Gastrocnemius medialis (tissue), 4 donors: ENCODE results near the gene FNDC8. TPM values are rescaled to one million over a fixed set of nuclear protein-coding genes. Genes with fewer than 3 reads are reported as not detected.
A peak's percentile ranks its signal among the peaks of the same experiment; 100 is the strongest.

Experiments
- ATAC-seq, 2 donors: fragments of 150-250 bp; one replicate each; pipeline ENCODE4 v1.9.1; 2016
- DNase-seq, 2 donors: peaks; one replicate each; pipeline ENCODE4 v3.0.0-alpha.2; 2019
- H3K27ac ChIP-seq, 4 donors: fragments of 200-600 bp; sonication (generic); 1 replicate in 1 of 4; 2 replicates in 3 of 4; pipeline ENCODE4 v1.5.1; 2016 to 2018; ENCODE audit warnings: mild to moderate bottlenecking in 2 of 4, moderate library complexity in 1 of 4
- H3K27me3 ChIP-seq, 3 donors: fragments of 200-600 bp; sonication (generic) in 2 of 3; 1 replicate in 1 of 3; 2 replicates in 2 of 3; pipeline versions ENCODE4 v1.5.1 to v1.6.0; 2016 to 2019; ENCODE audit warnings: mild to moderate bottlenecking in 1 of 3, moderate library complexity in 1 of 3
- H3K36me3 ChIP-seq, 2 donors: fragments of 200-600 bp; sonication (generic) in 1 of 2; one replicate each; pipeline ENCODE4 v1.5.1; 2017 to 2018
- H3K4me1 ChIP-seq, 2 donors: fragments of 200-600 bp; sonication (generic) in 1 of 2; one replicate each; pipeline ENCODE4 v1.5.1; 2016 to 2017; ENCODE audit warnings: mild to moderate bottlenecking in 2 of 2
- H3K4me3 ChIP-seq, 4 donors: fragments of 200-600 bp; sonication (generic) in 3 of 4; 1 replicate in 1 of 4; 2 replicates in 3 of 4; pipeline ENCODE4 v1.5.1; 2016 to 2019; ENCODE audit warnings: mild to moderate bottlenecking in 2 of 4
- H3K9me3 ChIP-seq, 3 donors: fragments of 200-600 bp; sonication (generic) in 2 of 3; 1 replicate in 1 of 3; 2 replicates in 2 of 3; pipeline ENCODE4 v1.5.1; 2016 to 2019
- CTCF ChIP-seq, 5 experiments: fragments of 450-650 bp in 3 of 5; fragments of 200-600 bp in 2 of 5; sonication (generic) in 2 of 5; IDR thresholded peaks in 4 of 5; conservative IDR thresholded peaks in 1 of 5; 1 replicate in 4 of 5; 2 replicates in 1 of 5; pipeline ENCODE4 v1.5.1; 2016 to 2019; ENCODE audit warnings: antibody characterized with exemption in 5 of 5, mild to moderate bottlenecking in 3 of 5, moderate library complexity in 3 of 5
- POLR2A ChIP-seq, 2 donors: fragments of 450-650 bp; IDR thresholded peaks; one replicate each; pipeline ENCODE4 v1.6.1; 2017; ENCODE audit warnings: antibody characterized with exemption in 2 of 2, mild to moderate bottlenecking in 2 of 2, moderate library complexity in 2 of 2
- in situ Hi-C, 4 donors: fragments of 200-750 bp; cut with MboI; loops; one replicate each; pipeline versions ENCODE4 v1.15.0 to v1.8.0; 2017; ENCODE audit warnings: low sequenced_read_pairs in 4 of 4
- intact Hi-C: fragments of 100-400 bp; cut with DNase I; formaldehyde crosslinking; loops from one replicate; pipeline ENCODE4 v1.15.1; 2023; ENCODE audit warnings: low total_unique reads
- total RNA-seq, 4 donors: library from RNA; depleted of rRNA; stranded (reverse); fragments of >200 nt; gene quantifications; one replicate each; pipeline versions ENCODE4 v1.1.0 to v1.2.3, GENCODE V29; 2016

FNDC8 gene
- total RNA-seq, 4 donors from 2014 or later, result not detected

GRCh38 chr17:35141681-35142466 is 20.5 kb downstream of the FNDC8 start, which contains the start of gene NLE1:
Gene NLE1 (minus strand): TSS chr17:35142303. CDS start chr17:35142275, 28 bp downstream.
- peaks cover 0 to 33% of the 10 kb centered on the region in 2 donors for H3K36me3 ChIP-seq
- DNase-seq (peak; percentile 68), ATAC-seq (peak; percentile 77 to 84)
- peak within 1 kb of the TSS; percentile 12 to 49 (median 40) for H3K27ac ChIP-seq
- intact Hi-C loops, result loop anchor here (10.0 kb wide), 2 partner anchors 393 to 1393 kb away; partner anchors contain the start of genes MYO19, PIGW and SLFN12L
- in situ Hi-C loops, result loop anchor here in 2 of 4 donors (10.0 kb wide), 1 partner anchor 103 kb away; the partner anchor contains the start of gene SLFN5 (in 2 of the 2)
- H3K27me3 ChIP-seq, result no peaks in the 10 kb centered on the region
- TF ChIP-seq CTCF (IDR thresholded peaks at IDR 0.05 in 4 of 5, conservative IDR thresholded peaks at IDR 0.05 in 1 of 5) (peak; percentile 82 to 97 (median 87)), POLR2A (IDR thresholded peaks at IDR 0.05) (no peak)
- H3K4me3 ChIP-seq, result peak within 1 kb of the TSS; percentile 76 to 99 (median 88)
- peaks cover 15 to 23% of the 10 kb centered on the region in 2 donors for H3K4me1 ChIP-seq
- no peaks in the 10 kb centered on the region for H3K9me3 ChIP-seq

GRCh38 chr17:35142467-35142796 is 21.0 kb downstream of the FNDC8 start:
- in situ Hi-C loops (loop anchor here in 2 of 4 donors (10.0 kb wide), 1 partner anchor 102 kb away; the partner anchor contains the start of gene SLFN5 (in 2 of the 2)), intact Hi-C loops (loop anchor here (10.0 kb wide), 2 partner anchors 392 to 1392 kb away; partner anchors contain the start of genes MYO19, PIGW and SLFN12L)
- no peak for ATAC-seq
- peak overlapping the region; percentile 76 to 99 (median 88) for H3K4me3 ChIP-seq
- H3K36me3 ChIP-seq, result peaks cover 0 to 27% of the 10 kb centered on the region in 2 donors
- DNase-seq, result no peak
- peaks cover 18 to 26% of the 10 kb centered on the region in 2 donors for H3K4me1 ChIP-seq
- H3K9me3 ChIP-seq, result no peaks in the 10 kb centered on the region
- TF ChIP-seq POLR2A (IDR thresholded peaks at IDR 0.05) (no peak), CTCF (IDR thresholded peaks at IDR 0.05 in 4 of 5, conservative IDR thresholded peaks at IDR 0.05 in 1 of 5) (peak in 3 of 5 experiments; percentile 0 to 3 (median 1))
- H3K27me3 ChIP-seq, result no peaks in the 10 kb centered on the region
- H3K27ac ChIP-seq, result peak overlapping the region; percentile 12 to 49 (median 40)

- Histone ChIP-seq H3K4me1 (peaks cover 25 to 45% of the 10 kb centered on the region in 2 donors), H3K27ac (no peak overlapping the region), H3K27me3 (no peaks in the 10 kb centered on the region), H3K36me3 (peaks cover 0 to 7% of the 10 kb centered on the region in 2 donors), H3K9me3 (no peaks in the 10 kb centered on the region), H3K4me3 (no peak overlapping the region)
- TF ChIP-seq CTCF (IDR thresholded peaks at IDR 0.05 in 4 of 5, conservative IDR thresholded peaks at IDR 0.05 in 1 of 5) (no peak), POLR2A (IDR thresholded peaks at IDR 0.05) (no peak)
- intact Hi-C loops, result loop anchor here (5.0 to 10.0 kb wide), 3 partner anchors 112 to 1390 kb away; partner anchors contain the start of genes MYO19, PIGW and SLFN12L
- DNase-seq (no peak), ATAC-seq (no peak)
- in situ Hi-C loops, result loop anchor here in 2 of 4 donors (10.0 kb wide), 1 partner anchor 100 kb away; the partner anchor contains the start of gene SLFN5 (in 2 of the 2)
These were observed 23.4 kb downstream of the FNDC8 start for GRCh38 chr17:35144840-35145239.

- no peak for ATAC-seq
- H3K27ac ChIP-seq, result peak overlapping the region; percentile 94 to 98 (median 97)
- intact Hi-C loops (loop anchor here (2.0 to 10.0 kb wide), 5 partner anchors 58 to 1388 kb away; partner anchors contain the start of genes LIG3, MYO19, PIGW and SLFN12L), in situ Hi-C loops (loop anchor here in 2 of 4 donors (10.0 kb wide), 1 partner anchor 98 kb away; the partner anchor contains the start of gene SLFN5 (in 2 of the 2))
- H3K4me1 ChIP-seq, result peaks cover 23 to 44% of the 10 kb centered on the region in 2 donors
- H3K9me3 ChIP-seq, result no peaks in the 10 kb centered on the region
- H3K36me3 ChIP-seq, result peaks cover 0 to 16% of the 10 kb centered on the region in 2 donors
- DNase-seq, result no peak
- TF ChIP-seq POLR2A (IDR thresholded peaks at IDR 0.05) (no peak), CTCF (IDR thresholded peaks at IDR 0.05 in 4 of 5, conservative IDR thresholded peaks at IDR 0.05 in 1 of 5) (no peak)
- no peak overlapping the region for H3K4me3 ChIP-seq
- no peaks in the 10 kb centered on the region for H3K27me3 ChIP-seq
These were observed 24.9 kb downstream of the FNDC8 start for GRCh38 chr17:35146214-35146833.
